ENCODE results near the gene PIBF1.

DNA sequence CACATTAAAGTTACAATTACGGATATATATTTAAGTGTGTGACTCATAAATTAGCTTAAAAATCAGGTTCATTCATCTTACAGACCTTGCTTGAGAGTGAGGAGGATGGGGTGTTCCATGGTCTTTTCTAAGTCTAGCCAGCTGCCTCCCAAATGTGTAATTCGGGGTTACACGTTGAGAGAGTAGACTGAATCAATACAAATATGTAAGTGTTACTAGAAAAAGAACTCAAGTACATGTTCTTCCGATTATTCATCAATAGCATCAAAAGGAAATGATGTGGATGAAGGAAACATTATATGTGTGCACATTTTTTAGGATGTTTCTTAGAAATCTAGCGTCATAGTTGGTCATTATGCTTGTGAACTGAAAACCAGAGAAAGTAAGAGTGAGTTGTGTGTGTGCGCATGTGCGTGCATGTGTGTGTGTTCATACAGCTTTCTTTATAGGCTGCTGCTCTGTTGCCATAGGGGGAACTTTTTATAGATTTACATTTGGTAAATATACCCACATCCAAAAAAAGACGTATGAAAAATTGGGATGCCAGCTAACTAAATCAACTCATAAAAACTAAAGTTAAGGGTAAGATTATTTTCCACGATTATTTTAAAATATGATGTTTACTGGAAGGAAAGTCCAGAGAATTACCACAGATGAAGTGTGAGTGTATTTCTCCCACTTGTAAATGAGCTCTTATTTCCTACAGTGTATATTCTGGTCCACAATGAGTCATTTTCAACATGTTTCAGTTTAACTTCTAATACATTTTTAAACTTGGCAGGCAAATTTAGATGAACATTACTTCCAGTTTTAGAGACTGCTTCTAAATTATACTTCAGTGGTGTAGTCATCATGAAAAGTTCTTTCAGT, 82.4 kb downstream of the PIBF1 start:
- no peak for TF ChIP-seq ZNF274 (IDR thresholded peaks at IDR 0.05; ENCODE audit: low read depth, low read length)
- no peak for TF ChIP-seq YY1 (IDR thresholded peaks at IDR 0.05; ENCODE audit: insufficient read depth, insufficient read length)
- no peak for TF ChIP-seq SUZ12 (IDR thresholded peaks at IDR 0.05; ENCODE audit: extremely low read depth, insufficient read depth, insufficient read length)
